Frontal cortex (tissue), 4 donors: ENCODE data around the gene SRPK1. TPM values are rescaled to one million over a fixed set of nuclear protein-coding genes. Genes with fewer than 3 reads are reported as not detected.

ENCODE experiments used
- DNase-seq, 2 donors: peaks; one replicate each; pipeline ENCODE4 v3.0.0; 2012; ENCODE audit warnings: low spot score in 2 of 2
- FAIRE-seq: peaks from 2 replicates; lab custom pipeline; 2012; peaks lifted over from hg19 to GRCh38; lab: Jason Lieb, UNC
- total RNA-seq: library from RNA; depleted of rRNA; stranded (reverse); fragments of >200 nt; gene quantifications from one replicate; pipeline ENCODE4 v1.2.3, GENCODE V29; 2014
- donor health status: control.
- donor health status: control.
- donor health status: control.

SRPK1 gene
- total RNA-seq, 1 donor from 2014 or later = 128 TPM

DNA sequence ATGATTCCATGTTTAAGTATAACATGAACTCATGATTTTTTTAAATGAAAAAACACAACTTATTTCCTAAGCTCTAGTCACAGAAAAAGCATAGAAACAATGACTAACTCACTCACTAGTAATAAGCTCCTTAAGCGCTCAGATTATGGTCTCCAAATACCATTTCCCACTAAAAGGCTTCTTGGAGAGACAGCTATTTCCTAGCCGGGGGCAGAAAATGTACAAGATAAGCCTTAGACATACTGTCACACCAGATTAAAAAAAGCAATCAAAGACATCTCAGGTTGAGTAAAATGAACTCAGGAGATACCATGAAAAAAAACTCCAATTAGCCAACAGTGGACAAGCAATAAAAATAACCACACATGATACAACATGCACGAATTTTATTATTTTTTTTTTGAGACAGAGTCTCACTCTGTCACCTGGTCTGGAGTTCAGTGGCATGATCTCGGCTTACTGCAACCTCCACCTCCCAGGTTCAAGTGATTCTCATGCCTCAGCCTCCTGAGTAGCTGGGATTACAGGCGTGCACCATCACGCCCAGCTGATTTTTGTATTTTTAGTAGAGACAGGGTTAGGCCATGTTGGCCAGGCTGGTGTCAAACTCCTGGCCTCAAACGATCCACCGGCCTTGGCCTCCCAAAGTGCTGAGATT, 14.9 kb downstream of the SRPK1 start:
- no peak for FAIRE-seq
- DNase-seq = no peak

DNA sequence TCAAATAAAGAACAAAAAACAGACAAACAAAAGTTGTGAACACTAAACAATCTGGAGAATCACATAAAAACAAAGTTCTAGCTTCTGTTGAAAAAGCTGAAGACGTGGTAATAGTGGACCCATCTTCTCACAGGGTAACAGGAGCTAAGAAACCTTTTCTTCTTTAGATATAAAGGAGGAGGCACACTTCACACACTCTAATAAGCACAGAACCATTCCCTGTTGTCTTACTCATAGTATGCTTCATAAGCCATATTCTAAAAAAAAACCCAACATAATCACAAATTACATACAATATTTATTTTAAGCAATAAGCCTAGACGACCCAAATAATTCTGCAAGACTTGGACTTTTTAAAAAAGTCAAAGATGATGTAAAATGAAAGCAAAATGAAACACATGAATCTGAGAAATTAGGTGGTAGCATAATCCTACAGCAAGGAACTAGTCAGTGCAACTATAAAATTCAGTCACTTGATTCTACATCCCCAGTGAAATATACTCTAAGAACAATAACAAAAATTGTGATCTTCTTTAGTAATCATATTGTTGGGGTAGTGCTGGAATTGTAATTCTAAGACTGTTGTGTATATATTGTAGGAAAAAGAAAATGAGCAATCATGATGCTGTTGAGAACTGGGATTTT, 15.6 kb downstream of the SRPK1 start:
- no peak for DNase-seq
- no peak for FAIRE-seq

DNA sequence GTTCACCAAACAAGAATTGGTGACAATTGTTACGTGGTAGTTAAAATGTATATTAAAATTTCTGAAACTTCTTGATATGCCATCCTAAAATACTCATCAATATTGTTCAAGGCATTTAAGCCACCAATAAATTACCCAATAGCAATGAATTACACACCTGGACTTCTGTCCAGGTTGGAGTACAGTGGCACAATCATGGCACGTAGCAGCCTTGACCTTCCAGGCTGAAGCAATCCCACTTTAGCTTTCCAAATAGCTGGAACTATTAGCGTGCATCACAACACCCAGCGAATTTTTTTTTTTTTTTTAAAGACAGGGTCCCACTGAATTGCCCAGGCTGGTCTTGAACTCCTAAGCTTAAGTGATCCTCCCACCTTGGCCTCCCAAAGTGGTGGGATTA, 17.2 kb downstream of the SRPK1 start:
- no peak for DNase-seq
- FAIRE-seq = no peak

DNA sequence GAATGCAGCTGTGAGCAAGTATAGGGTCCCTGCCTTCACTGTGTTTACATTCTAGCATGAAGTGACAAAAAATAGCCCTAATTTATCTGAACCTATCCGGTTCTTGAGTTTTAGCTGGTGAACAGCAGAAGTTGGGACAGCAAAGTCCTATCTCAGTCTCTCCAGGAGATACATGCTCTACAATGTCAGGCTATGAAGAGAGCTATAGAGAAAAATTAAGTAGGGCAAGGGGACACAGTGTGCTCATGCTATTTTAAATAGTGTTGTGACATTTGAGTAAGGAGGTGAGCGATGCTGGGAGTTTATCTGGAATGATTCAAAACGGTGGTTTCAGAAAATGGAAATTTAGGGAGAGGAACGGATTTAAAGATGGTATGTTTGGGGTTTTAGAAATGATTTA, 20.4 kb downstream of the SRPK1 start:
- FAIRE-seq (no peak), DNase-seq (no peak)

DNA sequence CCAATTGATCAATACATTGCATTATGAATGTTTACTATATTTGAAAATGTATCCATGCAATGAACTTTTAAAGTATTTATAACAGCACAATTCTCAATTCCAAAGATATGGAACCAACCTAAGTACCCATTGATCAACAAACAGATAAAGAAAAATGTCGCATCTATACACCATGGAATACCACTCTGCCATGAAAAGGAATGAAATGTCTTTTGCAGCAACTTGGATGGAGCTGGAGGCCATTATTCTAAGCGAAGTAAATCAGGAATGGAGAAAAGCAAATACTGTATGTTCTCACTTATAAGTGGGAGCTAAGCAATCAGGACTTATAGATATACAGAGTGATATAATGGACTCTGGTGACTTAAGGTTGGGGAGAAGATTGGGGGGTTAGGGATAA, 22.9 kb downstream of the SRPK1 start:
- DNase-seq = no peak
- FAIRE-seq = no peak

DNA sequence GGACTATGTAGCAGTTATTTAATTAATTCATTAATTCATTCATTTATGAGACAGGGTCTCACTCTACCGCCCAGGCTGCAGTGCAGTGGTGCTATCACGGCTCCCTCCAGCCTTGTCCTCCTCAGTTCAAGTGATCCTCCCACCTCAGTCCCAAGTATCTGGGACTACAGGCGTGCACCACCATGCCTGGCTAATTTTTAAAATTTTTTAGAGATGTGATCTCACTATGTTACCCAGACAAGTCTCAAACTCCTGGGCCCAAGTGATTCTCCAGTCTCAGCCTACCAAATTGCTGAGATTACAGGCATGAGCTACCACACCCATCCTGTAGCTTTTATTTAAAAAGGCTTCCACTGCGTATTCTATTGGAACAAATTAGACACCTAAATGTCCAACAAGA, 23.4 kb downstream of the SRPK1 start:
- no peak for DNase-seq
- FAIRE-seq = no peak

DNA sequence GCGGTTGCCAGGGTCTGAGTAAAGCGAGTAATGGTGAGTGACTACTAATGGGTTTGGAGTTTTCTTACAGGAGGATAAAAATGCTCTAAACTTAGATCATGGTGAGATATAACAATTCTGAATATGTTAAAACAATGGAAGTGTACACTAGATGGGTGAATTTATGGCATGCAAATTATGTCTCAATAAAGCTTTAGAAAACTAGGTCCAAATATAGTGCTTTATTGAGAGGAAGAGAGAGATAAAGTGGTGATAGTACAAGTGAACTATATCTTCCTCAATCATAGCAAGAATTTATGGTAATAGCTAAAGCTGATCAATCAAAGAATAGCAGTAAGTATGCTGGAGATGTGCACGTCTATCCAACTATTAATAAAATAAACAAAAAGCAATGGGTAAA, 23.9 kb downstream of the SRPK1 start:
- FAIRE-seq = no peak
- no peak for DNase-seq

DNA sequence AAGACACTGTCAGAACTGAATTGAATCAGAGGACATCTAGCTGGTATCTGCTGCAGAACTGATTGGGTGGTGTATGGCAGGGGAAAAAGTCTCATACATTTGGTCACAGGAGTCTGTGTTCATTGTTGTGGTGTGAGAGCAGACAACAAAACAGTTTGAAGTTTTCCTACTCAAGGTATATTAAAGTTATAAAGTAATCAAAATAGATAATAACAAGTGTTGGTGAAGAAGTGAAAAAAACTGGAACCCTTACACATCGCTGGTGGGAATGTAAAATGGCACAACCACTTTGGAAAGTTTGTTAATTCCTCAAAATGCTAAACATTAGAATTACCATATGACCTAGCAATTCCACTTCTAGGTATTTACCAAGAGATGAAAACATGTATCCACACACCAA, 24.7 kb downstream of the SRPK1 start:
- no peak for FAIRE-seq
- no peak for DNase-seq

DNA sequence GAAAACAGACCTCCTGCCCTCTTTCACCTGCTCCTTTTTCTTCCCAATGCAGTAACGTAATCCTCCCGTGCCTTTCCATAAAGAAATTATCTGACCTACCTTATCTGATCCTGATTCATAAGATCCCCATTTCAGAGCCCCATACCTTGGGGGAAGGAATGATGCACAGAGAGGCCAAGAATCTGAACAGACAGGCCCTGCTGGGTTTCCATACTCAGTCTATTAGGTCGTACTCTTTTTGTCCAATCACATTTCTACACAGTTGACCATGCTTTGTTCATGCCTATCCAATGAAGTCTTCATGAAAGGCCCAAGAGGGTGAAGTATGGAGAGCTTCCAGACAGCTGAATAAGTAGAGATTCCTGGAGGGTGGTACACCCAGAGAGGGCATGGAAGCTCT, 25.3 kb downstream of the SRPK1 start:
- no peak for FAIRE-seq
- no peak for DNase-seq

DNA sequence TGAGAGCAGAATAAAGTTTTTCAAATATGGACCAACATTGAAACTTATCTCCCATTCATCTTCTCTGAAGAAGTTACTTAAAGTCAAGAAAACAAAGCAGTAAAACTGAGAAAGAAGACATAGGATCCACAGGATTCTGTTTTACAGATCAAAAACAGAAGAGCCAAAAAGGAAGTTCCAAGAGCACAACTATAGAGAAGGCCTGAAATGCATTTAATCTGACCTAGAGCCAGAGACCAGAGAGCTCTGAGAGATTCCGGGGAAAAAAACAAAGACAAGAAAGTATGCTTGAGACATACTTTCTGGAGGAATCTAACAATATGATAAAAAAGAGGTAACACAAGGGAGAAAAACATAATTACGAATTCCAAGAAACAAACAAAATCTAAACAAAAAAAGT, 26.1 kb downstream of the SRPK1 start:
- FAIRE-seq = no peak

DNA sequence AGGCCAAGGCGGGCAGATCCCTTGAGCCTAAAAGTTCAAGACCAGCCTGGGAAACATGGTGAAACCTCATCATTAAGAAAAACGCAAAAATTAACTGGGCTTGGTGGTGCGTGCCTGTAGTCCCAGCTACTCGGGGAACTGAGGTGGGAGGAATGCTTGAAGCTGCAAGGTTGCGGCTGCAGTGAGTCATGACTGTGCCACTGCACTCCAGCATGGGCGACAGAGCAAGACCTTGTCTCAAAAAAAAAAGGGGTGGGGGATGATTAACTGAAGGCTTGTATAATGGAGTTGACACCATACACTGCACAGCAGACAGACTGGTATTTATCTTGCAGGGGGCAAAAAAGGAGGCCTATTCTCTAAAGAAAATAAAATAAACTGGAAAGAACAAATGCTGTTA, 27.7 kb downstream of the SRPK1 start:
- FAIRE-seq (no peak), DNase-seq (no peak)

More for the DNA sequence above, 26.1 kb downstream of the SRPK1 start:
- no peak for DNase-seq

DNA sequence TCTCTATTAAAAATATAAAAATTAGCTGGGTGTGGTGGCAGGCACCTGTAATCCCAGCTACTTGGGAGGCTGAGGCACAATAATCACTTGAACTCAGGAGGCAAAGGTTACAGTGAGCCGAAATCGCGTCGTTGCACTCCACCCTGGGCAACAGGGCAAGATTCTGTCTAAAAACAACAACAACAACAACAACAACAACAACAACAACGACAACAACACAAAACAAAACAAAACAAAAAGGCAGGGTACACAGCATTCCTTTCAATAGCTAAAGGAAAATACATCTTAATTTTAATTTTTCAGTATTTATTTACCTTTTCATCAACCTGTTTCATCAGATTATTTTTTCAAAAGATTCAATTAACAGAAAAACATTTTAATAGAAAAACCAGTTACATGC, 28.4 kb downstream of the SRPK1 start:
- DNase-seq = no peak
- no peak for FAIRE-seq

DNA sequence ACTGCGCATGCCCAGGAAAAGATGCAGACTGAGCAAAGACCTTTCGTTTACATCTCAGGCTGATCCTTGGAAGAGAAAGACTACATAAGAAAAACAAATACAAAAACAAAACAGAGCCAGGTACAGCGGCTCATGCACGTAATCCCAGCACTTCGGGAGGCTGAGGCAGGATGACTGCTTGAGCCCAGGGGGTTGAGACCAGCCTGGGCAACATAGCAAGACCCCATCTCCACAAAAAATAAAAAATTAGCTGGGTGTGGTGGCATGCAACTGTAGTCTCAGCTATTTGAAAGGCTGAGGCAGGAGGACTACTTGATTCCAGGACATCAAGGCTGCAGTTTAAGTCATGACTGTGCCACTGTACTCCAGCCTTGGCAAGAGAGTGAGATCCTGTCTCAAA, 41.7 kb downstream of the SRPK1 start:
- DNase-seq = no peak
- FAIRE-seq = no peak

DNA sequence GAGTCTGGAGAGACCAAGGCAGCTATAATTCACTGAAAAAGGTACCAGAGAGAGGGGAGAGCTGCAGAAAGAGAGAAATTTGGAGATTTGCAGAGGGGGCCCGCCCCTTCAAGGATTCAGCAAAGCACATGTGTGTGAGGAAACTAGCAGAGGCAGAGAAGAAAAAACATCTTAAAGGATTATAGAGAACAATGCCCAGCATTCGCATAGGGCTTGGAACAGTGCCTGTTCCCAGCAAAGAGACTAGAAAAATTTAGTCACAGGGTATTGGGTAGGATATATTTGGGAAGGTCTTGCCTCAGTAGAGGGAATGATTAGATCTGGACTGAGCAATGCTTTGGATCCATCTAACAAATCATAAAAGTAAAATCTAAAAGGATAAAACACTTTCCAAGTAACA, 44.0 kb downstream of the SRPK1 start:
- DNase-seq = no peak
- no peak for FAIRE-seq

DNA sequence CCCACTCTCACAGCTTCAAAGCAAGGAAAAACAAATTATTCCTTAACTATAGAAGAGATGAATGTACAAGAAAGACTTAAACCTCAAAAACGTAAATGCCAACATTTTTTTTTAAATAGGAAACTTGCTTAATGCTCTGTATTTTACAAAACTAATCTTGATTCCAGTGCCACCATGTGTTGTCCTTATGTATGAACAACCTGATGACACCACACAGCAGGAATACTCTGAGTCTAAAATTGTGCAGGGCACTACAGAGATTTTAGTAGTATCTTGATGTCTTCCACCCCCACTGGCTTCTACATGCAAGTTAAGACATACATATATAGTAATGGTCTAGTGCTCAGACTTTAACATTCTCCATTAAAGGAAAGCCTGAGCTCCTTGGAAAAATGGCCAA, 46.2 kb downstream of the SRPK1 start:
- no peak for DNase-seq

DNA sequence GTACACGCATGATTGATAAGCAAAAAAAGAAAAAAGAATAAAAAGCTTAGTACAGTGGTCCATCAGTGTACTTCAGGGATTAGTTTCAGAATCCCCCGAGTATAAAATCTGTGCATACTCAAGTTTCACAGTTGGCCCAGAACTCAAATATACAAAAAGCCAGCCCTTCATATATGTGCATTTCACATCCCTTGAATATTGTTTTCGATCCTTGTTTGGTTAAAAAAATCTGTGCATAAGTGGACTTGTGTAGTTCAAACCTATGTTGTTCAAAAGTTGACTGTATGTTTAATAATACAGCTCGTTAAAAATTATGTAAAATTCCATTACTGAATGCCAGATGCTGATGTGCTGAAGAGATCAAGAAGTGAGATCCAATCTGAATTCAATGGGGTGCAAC, 61.5 kb downstream of the SRPK1 start:
- no peak for FAIRE-seq
- no peak for DNase-seq

More for the DNA sequence above, 46.2 kb downstream of the SRPK1 start:
- FAIRE-seq = no peak

DNA sequence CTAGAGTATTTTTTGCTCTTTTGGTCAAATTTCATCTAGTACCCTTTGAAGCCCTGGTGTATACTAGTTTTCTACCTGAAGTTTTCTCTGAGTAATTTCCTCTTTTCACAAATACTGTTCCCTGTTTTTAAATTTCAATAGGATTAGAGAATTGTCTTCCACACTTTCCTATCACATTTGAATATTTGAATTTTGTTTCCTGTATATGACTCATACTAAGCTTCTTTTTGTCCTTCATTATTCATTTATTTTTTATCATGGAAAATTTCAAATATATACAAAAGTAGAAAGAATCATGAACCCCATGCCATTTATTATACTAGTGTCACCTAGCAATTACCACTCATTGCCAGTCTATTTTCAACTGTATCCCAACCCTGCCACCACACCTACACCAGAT, 63.0 kb downstream of the SRPK1 start:
- FAIRE-seq = no peak

DNA sequence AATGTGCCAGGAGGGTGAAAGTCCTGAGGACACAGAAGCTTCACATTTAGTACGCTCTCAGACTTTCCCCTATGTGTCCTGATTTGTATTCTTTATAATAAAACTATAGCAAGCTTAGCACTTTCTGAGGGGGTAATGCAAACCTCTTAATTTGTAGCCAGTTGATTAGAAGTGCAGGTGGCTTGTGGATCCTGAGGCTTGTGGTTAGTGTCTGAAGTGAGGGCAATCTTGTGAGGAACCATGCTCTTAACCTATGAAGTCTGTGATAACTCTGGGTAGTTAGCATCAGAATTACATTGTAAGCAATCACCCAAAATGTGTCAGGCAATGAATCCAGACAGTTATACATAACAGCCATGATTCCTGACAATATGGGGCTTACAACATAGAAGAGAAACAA, 64.6 kb downstream of the SRPK1 start:
- DNase-seq (no peak), FAIRE-seq (no peak)

More for the DNA sequence above, 63.0 kb downstream of the SRPK1 start:
- no peak for DNase-seq

DNA sequence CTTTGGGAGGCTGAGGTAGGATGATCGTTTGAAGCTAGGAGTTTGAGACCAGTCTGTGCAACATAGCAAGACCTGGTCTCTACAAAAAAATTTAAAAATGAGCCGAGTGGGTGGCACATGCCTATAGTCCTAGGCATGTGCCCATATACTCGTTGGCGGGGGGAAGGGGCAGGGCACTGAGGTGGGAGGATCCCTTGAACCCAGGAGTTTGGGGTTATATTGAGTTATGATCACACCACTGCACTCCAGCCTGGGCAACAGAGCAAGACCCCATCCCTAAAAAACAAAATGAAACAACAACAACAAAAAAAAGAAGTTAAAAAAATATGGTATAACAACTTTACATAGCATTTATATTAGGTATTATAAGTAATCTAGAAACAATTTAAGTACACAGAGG, 67.9 kb downstream of the SRPK1 start:
- DNase-seq = no peak
- FAIRE-seq = no peak

DNA sequence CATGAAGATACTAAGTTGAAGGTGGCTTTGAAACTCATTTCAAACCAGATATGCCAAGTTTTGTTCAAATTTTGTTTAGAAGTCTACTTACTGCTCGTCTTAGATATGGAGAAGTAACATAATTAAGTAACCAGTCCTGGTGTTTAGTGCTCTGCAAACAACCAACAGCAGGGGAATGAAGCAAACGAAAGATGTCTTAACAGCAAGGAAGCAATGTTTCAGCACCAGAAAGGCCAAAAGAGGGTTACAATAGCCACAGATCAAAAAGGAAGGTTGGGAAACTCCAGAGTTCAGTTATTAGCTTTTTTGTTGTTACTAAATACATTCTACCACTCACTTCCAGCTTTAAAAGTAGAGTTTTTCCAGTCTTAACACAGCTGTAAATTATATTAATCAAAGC, 70.7 kb downstream of the SRPK1 start:
- FAIRE-seq (no peak), DNase-seq (no peak)

DNA sequence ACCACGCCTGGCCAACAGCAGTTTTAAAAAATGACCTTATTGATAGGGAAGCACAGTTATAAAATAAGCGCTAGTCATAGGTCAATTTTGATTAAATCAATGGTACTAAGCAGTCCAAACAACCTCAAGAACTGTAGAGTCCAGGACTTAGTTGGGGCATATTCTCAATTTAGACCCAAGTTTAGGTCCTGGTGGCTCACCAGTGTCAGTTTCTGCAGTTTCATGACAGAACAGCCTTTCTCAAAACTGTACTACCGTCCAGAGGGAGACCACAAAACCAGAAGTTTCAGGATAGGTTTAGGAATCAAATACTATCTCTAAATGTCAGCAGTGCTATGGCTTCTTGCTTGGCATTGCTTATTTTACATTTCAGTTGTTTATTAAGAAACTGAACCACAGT, 76.6 kb downstream of the SRPK1 start:
- FAIRE-seq (no peak), DNase-seq (no peak)

DNA sequence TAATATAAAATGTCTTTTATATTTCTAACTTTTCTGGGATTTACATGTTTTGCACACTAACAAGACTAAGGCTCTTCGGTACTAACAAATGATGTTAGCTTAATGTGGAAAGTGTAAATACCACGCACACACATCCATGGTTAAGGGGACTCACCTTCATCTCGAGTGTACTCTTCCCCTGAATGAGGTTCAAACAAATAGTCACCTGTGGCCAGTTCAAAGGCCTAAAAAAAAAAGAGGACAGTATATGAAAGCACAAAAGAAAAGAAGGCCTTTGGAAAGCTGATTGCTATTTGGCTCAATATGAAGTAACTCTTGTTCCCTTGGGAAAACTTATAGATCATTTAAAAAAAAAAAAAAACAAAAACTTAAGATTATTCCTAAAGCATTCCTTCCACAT, 78.5 kb downstream of the SRPK1 start:
- FAIRE-seq (no peak), DNase-seq (no peak)
